ENCODE data around the gene ZBBX.

The ZBBX gene

GRCh38 chr3:167305340-167305890, 74.7 kb downstream of the ZBBX start:
- Histone ChIP-seq H3K79me2 (ENCODE audit: control insufficient read depth, insufficient read depth, low read length, unreplicated experiment) (no peaks in the 10 kb centered on the region), H3K27ac (ENCODE audit: low read depth, low read length) (no peak overlapping the region), H3K4me3 (ENCODE audit: low read depth, low read length) (no peak overlapping the region), H2AFZ (ENCODE audit: low read length, unreplicated experiment) (no peak overlapping the region), H3K36me3 (ENCODE audit: insufficient read depth, low read length) (no peaks in the 10 kb centered on the region), H3K27me3 (ENCODE audit: insufficient read depth, low read length) (no peaks in the 10 kb centered on the region), H3K4me1 (ENCODE audit: control insufficient read depth, insufficient read depth, low read length, unreplicated experiment) (no peaks in the 10 kb centered on the region)

GRCh38 chr3:167304077-167304476, 76.0 kb downstream of the ZBBX start:
- H3K36me3 ChIP-seq (ENCODE audit: insufficient read depth, low read length): no peaks in the 10 kb centered on the region
- H3K79me2 ChIP-seq (ENCODE audit: control insufficient read depth, insufficient read depth, low read length, unreplicated experiment): no peaks in the 10 kb centered on the region
- no peak overlapping the region for H3K27ac ChIP-seq (ENCODE audit: low read depth, low read length)

GRCh38 chr3:167302678-167303077, 77.4 kb downstream of the ZBBX start:
- no peak overlapping the region for H3K27ac ChIP-seq (ENCODE audit: low read depth, low read length)
- no peak overlapping the region for H2AFZ ChIP-seq (ENCODE audit: low read length, unreplicated experiment)
- no peaks in the 10 kb centered on the region for H3K79me2 ChIP-seq (ENCODE audit: control insufficient read depth, insufficient read depth, low read length, unreplicated experiment)
- H3K27me3 ChIP-seq (ENCODE audit: insufficient read depth, low read length): no peaks in the 10 kb centered on the region
- H3K4me3 ChIP-seq (ENCODE audit: low read depth, low read length): no peak overlapping the region
- no peaks in the 10 kb centered on the region for H3K4me1 ChIP-seq (ENCODE audit: control insufficient read depth, insufficient read depth, low read length, unreplicated experiment)
- H3K36me3 ChIP-seq (ENCODE audit: insufficient read depth, low read length): no peaks in the 10 kb centered on the region

More at GRCh38 chr3:167304077-167304476, 76.0 kb downstream of the ZBBX start:
- Histone ChIP-seq H3K4me1 (ENCODE audit: control insufficient read depth, insufficient read depth, low read length, unreplicated experiment) (no peaks in the 10 kb centered on the region), H3K27me3 (ENCODE audit: insufficient read depth, low read length) (no peaks in the 10 kb centered on the region), H2AFZ (ENCODE audit: low read length, unreplicated experiment) (no peak overlapping the region), H3K4me3 (ENCODE audit: low read depth, low read length) (no peak overlapping the region)

- no peak overlapping the region for H3K27ac ChIP-seq (ENCODE audit: low read depth, low read length)
- no peak overlapping the region for H2AFZ ChIP-seq (ENCODE audit: low read length, unreplicated experiment)
- H3K79me2 ChIP-seq (ENCODE audit: control insufficient read depth, insufficient read depth, low read length, unreplicated experiment): no peaks in the 10 kb centered on the region
- no peaks in the 10 kb centered on the region for H3K4me1 ChIP-seq (ENCODE audit: control insufficient read depth, insufficient read depth, low read length, unreplicated experiment)
- H3K27me3 ChIP-seq (ENCODE audit: insufficient read depth, low read length): no peaks in the 10 kb centered on the region
- H3K36me3 ChIP-seq (ENCODE audit: insufficient read depth, low read length): no peaks in the 10 kb centered on the region
- no peak overlapping the region for H3K4me3 ChIP-seq (ENCODE audit: low read depth, low read length)
Measured at GRCh38 chr3:167300207-167300606, 79.9 kb downstream of the ZBBX start.

GRCh38 chr3:167289435-167289834, 90.7 kb downstream of the ZBBX start:
- no peak overlapping the region for H3K4me3 ChIP-seq (ENCODE audit: low read depth, low read length)
- H3K36me3 ChIP-seq (ENCODE audit: insufficient read depth, low read length): no peaks in the 10 kb centered on the region
- H3K4me1 ChIP-seq (ENCODE audit: control insufficient read depth, insufficient read depth, low read length, unreplicated experiment): no peaks in the 10 kb centered on the region
- H2AFZ ChIP-seq (ENCODE audit: low read length, unreplicated experiment): no peak overlapping the region
- no peaks in the 10 kb centered on the region for H3K27me3 ChIP-seq (ENCODE audit: insufficient read depth, low read length)
- no peaks in the 10 kb centered on the region for H3K79me2 ChIP-seq (ENCODE audit: control insufficient read depth, insufficient read depth, low read length, unreplicated experiment)
- H3K27ac ChIP-seq (ENCODE audit: low read depth, low read length): no peak overlapping the region

GRCh38 chr3:167288737-167289136, 91.4 kb downstream of the ZBBX start:
- Histone ChIP-seq H2AFZ (ENCODE audit: low read length, unreplicated experiment) (no peak overlapping the region), H3K4me1 (ENCODE audit: control insufficient read depth, insufficient read depth, low read length, unreplicated experiment) (no peaks in the 10 kb centered on the region), H3K4me3 (ENCODE audit: low read depth, low read length) (no peak overlapping the region), H3K27ac (ENCODE audit: low read depth, low read length) (no peak overlapping the region), H3K36me3 (ENCODE audit: insufficient read depth, low read length) (no peaks in the 10 kb centered on the region), H3K79me2 (ENCODE audit: control insufficient read depth, insufficient read depth, low read length, unreplicated experiment) (no peaks in the 10 kb centered on the region), H3K27me3 (ENCODE audit: insufficient read depth, low read length) (no peaks in the 10 kb centered on the region)

GRCh38 chr3:167287308-167287707, 92.8 kb downstream of the ZBBX start:
- Histone ChIP-seq H3K27ac (ENCODE audit: low read depth, low read length) (no peak overlapping the region), H3K27me3 (ENCODE audit: insufficient read depth, low read length) (no peaks in the 10 kb centered on the region), H3K4me1 (ENCODE audit: control insufficient read depth, insufficient read depth, low read length, unreplicated experiment) (no peaks in the 10 kb centered on the region), H2AFZ (ENCODE audit: low read length, unreplicated experiment) (no peak overlapping the region), H3K36me3 (ENCODE audit: insufficient read depth, low read length) (no peaks in the 10 kb centered on the region), H3K79me2 (ENCODE audit: control insufficient read depth, insufficient read depth, low read length, unreplicated experiment) (no peaks in the 10 kb centered on the region), H3K4me3 (ENCODE audit: low read depth, low read length) (no peak overlapping the region)

GRCh38 chr3:167274141-167274874, 105.8 kb downstream of the ZBBX start:
- no peak overlapping the region for H3K27ac ChIP-seq (ENCODE audit: low read depth, low read length)
- H3K27me3 ChIP-seq (ENCODE audit: insufficient read depth, low read length): no peaks in the 10 kb centered on the region
- no peaks in the 10 kb centered on the region for H3K36me3 ChIP-seq (ENCODE audit: insufficient read depth, low read length)
- no peaks in the 10 kb centered on the region for H3K79me2 ChIP-seq (ENCODE audit: control insufficient read depth, insufficient read depth, low read length, unreplicated experiment)
- no peaks in the 10 kb centered on the region for H3K4me1 ChIP-seq (ENCODE audit: control insufficient read depth, insufficient read depth, low read length, unreplicated experiment)
- no peak overlapping the region for H2AFZ ChIP-seq (ENCODE audit: low read length, unreplicated experiment)
- H3K4me3 ChIP-seq (ENCODE audit: low read depth, low read length): no peak overlapping the region

- Histone ChIP-seq H3K4me1 (ENCODE audit: control insufficient read depth, insufficient read depth, low read length, unreplicated experiment) (no peaks in the 10 kb centered on the region), H2AFZ (ENCODE audit: low read length, unreplicated experiment) (no peak overlapping the region), H3K4me3 (ENCODE audit: low read depth, low read length) (no peak overlapping the region), H3K36me3 (ENCODE audit: insufficient read depth, low read length) (no peaks in the 10 kb centered on the region), H3K27me3 (ENCODE audit: insufficient read depth, low read length) (no peaks in the 10 kb centered on the region), H3K27ac (ENCODE audit: low read depth, low read length) (no peak overlapping the region), H3K79me2 (ENCODE audit: control insufficient read depth, insufficient read depth, low read length, unreplicated experiment) (no peaks in the 10 kb centered on the region)
Measured at GRCh38 chr3:167253037-167253436, 127.1 kb downstream of the ZBBX start.

GRCh38 chr3:167251678-167252077, 128.4 kb downstream of the ZBBX start:
- no peak overlapping the region for H3K4me3 ChIP-seq (ENCODE audit: low read depth, low read length)
- H3K79me2 ChIP-seq (ENCODE audit: control insufficient read depth, insufficient read depth, low read length, unreplicated experiment): no peaks in the 10 kb centered on the region
- no peaks in the 10 kb centered on the region for H3K27me3 ChIP-seq (ENCODE audit: insufficient read depth, low read length)
- H3K36me3 ChIP-seq (ENCODE audit: insufficient read depth, low read length): no peaks in the 10 kb centered on the region
- no peak overlapping the region for H2AFZ ChIP-seq (ENCODE audit: low read length, unreplicated experiment)
- no peak overlapping the region for H3K27ac ChIP-seq (ENCODE audit: low read depth, low read length)
- H3K4me1 ChIP-seq (ENCODE audit: control insufficient read depth, insufficient read depth, low read length, unreplicated experiment): no peaks in the 10 kb centered on the region

GRCh38 chr3:167246252-167246651, 133.8 kb downstream of the ZBBX start:
- H3K79me2 ChIP-seq (ENCODE audit: control insufficient read depth, insufficient read depth, low read length, unreplicated experiment): no peaks in the 10 kb centered on the region
- H3K27me3 ChIP-seq (ENCODE audit: insufficient read depth, low read length): no peaks in the 10 kb centered on the region
- H2AFZ ChIP-seq (ENCODE audit: low read length, unreplicated experiment): no peak overlapping the region
- H3K4me1 ChIP-seq (ENCODE audit: control insufficient read depth, insufficient read depth, low read length, unreplicated experiment): no peaks in the 10 kb centered on the region
- no peak overlapping the region for H3K4me3 ChIP-seq (ENCODE audit: low read depth, low read length)
- no peak overlapping the region for H3K27ac ChIP-seq (ENCODE audit: low read depth, low read length)
- H3K36me3 ChIP-seq (ENCODE audit: insufficient read depth, low read length): no peaks in the 10 kb centered on the region

Measured in ACC112 (cell line).